ENCODE data around the gene KCNK13. TPM values are rescaled to one million over a fixed set of nuclear protein-coding genes. Genes with fewer than 3 reads are reported as not detected.

KCNK13 gene
- total RNA-seq, 2 donors from 2014 or later: 0.15 to 0.32 TPM

DNA sequence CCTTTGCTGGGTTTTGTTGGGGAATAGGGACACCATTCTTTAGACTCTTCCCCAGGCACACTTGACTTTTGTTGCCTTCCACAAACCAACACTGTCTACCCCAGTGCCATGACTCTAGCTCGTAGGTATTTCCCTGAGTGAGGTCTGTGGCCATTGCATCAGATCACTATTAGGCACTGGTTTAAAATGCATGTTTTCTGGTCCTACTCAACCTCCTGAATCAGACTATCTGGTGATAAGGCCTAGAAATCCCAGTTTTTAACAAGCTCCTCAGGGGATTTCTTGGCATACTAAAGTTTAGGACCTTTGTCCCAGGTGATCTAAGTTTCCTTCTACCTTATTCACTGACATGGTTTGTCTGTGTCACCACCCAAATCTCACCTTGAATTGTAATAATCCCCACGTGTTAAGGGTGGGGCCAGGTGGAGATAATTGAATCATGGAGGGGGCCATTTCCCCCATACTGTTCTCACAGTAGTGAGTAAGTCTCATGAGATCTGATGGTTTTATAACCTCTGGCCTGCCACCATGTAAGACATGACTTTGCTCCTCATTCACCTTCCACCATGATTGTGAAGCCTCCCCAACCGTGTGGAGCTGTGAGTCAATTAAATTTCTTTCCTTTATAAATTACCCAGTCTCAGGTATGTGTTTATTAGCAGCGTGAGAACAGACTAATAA is 106.8 kb downstream of the KCNK13 start:
- H3K4me1 ChIP-seq: no peaks in the 10 kb centered on the region
- no peaks in the 10 kb centered on the region for H3K27me3 ChIP-seq
- H3K27ac ChIP-seq: no peak overlapping the region
- DNase-seq: no peak
- no peaks in the 10 kb centered on the region for H3K9me3 ChIP-seq
- H3K36me3 ChIP-seq: no peaks in the 10 kb centered on the region
- intact Hi-C loops (cut with DNase I): no loop called here
- H3K9ac ChIP-seq (ENCODE audit: low read depth in 2 of 2, low read length in 2 of 2): no peak overlapping the region
- TF ChIP-seq, protein P1, sequence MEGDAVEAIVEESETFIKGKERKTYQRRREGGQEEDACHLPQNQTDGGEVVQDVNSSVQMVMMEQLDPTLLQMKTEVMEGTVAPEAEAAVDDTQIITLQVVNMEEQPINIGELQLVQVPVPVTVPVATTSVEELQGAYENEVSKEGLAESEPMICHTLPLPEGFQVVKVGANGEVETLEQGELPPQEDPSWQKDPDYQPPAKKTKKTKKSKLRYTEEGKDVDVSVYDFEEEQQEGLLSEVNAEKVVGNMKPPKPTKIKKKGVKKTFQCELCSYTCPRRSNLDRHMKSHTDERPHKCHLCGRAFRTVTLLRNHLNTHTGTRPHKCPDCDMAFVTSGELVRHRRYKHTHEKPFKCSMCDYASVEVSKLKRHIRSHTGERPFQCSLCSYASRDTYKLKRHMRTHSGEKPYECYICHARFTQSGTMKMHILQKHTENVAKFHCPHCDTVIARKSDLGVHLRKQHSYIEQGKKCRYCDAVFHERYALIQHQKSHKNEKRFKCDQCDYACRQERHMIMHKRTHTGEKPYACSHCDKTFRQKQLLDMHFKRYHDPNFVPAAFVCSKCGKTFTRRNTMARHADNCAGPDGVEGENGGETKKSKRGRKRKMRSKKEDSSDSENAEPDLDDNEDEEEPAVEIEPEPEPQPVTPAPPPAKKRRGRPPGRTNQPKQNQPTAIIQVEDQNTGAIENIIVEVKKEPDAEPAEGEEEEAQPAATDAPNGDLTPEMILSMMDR (IDR thresholded peaks at IDR 0.05): no peak
- no peak overlapping the region for H3K4me3 ChIP-seq

DNA sequence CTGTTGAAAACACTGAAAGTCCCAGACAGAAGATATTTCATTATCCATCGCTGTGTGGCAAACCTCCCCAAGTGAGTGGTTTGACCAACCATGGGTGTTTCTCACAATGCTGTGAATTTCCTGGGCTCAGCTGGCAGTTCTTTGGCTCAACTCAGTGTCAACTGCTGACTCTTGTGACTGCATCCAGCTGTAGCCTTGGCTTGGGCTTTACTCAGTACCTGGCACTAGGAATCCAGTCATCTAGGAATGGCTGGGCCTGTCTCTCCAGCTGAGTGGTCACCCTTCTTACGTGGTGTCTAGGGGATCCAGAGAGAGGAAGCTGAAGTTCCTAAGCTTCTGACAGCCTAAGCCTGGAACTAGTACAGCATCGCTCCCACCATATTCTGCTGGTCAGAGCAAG is 113.8 kb downstream of the KCNK13 start:
- H3K4me3 ChIP-seq: no peak overlapping the region
- no peaks in the 10 kb centered on the region for H3K27me3 ChIP-seq
- no peaks in the 10 kb centered on the region for H3K36me3 ChIP-seq
- H3K27ac ChIP-seq: no peak overlapping the region
- no peaks in the 10 kb centered on the region for H3K9me3 ChIP-seq
- TF ChIP-seq, protein P1 (IDR thresholded peaks at IDR 0.05): no peak
- intact Hi-C loops (cut with DNase I): no loop called here
- DNase-seq: no peak
- no peaks in the 10 kb centered on the region for H3K4me1 ChIP-seq
- H3K9ac ChIP-seq (ENCODE audit: low read depth in 2 of 2, low read length in 2 of 2): no peak overlapping the region

DNA sequence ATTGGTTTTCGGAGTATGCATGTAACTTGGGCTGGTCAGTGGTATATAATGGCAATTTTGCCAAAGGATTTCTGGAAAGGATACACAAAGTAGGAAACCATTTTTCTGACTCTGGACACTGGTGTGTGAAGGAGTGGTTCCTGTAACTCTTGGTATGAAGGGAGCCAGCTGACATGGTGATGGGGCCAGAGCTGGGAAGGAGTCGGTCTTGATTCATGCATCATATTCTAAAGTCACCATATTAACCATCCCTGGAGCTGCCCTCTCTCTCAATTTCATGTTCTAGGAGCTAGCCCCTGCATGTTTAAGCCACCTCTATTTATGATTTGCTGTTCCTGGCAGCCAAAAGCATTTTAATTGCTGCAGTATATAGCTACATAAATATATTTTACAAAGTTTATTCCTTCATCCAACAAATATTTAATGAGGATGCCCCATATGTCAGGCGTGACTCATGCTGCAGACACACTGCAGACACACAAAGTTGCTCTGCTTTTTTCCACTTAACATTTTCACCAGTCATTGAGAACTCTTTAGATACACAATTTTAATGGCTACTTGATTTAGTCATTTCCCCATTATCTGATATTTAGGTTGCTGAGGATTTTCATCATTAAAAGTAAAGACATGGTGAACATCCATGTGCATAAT is 115.9 kb downstream of the KCNK13 start:
- TF ChIP-seq, protein P1 (IDR thresholded peaks at IDR 0.05): no peak
- Histone ChIP-seq H3K9me3 (no peaks in the 10 kb centered on the region), H3K9ac (ENCODE audit: low read depth in 2 of 2, low read length in 2 of 2) (no peak overlapping the region), H3K27ac (no peak overlapping the region), H3K4me3 (no peak overlapping the region), H3K4me1 (no peaks in the 10 kb centered on the region), H3K27me3 (no peaks in the 10 kb centered on the region), H3K36me3 (no peaks in the 10 kb centered on the region)
- no peak for DNase-seq
- intact Hi-C loops (cut with DNase I): no loop called here

DNA sequence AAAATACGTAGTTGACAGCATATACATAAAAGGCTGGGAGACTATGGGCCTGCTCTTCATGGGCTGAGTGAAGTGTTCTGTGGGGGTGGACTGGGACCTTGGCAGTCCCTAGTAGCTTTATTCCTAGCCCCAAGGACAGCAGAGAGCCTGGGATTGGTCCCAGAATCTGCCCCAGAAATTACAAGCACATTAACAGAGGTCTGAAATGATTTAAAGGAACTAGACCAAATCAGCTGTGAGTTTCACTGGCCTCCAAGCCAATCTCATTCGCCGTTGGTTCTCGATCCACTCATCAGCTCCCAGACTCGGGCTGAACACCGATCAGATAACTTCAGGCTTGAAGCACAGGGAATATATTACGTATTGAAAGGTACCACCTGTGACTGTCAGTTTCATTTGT is 117.6 kb downstream of the KCNK13 start:
- no peaks in the 10 kb centered on the region for H3K9me3 ChIP-seq
- no peak for DNase-seq
- no peak overlapping the region for H3K9ac ChIP-seq (ENCODE audit: low read depth in 2 of 2, low read length in 2 of 2)
- H3K36me3 ChIP-seq: no peaks in the 10 kb centered on the region
- intact Hi-C loops (cut with DNase I): no loop called here
- no peaks in the 10 kb centered on the region for H3K27me3 ChIP-seq
- H3K27ac ChIP-seq: no peak overlapping the region
- TF ChIP-seq, protein P1 (IDR thresholded peaks at IDR 0.05): no peak
- H3K4me1 ChIP-seq: no peaks in the 10 kb centered on the region
- no peak overlapping the region for H3K4me3 ChIP-seq

DNA sequence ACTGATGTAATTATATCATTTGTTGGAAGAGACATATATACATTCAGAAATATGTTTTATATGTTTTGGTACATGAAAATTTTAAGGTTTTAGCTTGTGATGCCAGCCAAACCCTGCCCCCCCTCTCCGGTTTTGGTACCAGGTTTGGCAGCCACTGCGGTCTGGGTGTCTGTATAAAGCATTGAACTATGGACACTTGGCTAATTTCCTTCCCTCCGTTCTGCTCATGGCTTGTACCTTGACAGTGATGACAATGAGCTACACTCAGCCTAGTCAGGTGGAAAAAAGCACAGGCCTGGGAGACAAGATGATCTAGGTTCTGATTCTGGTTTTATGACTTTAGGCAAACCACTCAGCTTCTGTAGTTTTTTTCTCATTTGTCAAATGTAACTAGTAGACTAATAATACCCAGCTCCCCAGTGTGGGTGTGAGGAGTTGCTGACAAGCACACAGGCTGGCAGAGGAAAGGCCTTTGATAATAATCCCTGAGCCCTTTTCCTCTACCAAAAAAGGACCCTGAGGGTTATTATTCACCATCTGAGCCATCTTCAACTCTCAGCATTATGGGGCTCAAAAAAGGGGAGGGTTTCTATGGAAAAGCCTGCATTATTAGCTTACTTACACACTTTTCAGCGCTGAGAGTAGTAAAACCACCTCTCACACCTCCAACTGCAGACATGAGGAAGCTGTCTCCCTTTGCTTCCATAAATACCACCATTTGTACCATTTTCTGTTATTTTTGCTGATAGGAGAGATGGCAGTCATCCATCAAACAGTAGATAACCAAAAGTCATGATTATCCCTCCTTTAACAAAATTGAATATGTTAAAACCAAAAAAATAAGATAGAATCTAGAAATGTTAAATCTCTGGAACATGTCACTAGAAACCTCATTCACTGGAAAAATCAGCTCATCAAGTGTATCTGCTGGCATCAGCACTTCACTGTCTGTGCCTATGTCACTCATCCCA is 118.3 kb downstream of the KCNK13 start:
- TF ChIP-seq, protein P1 (IDR thresholded peaks at IDR 0.05): no peak
- Histone ChIP-seq H3K9me3 (no peaks in the 10 kb centered on the region), H3K27ac (no peak overlapping the region), H3K36me3 (no peaks in the 10 kb centered on the region), H3K4me1 (no peaks in the 10 kb centered on the region), H3K4me3 (no peak overlapping the region), H3K9ac (ENCODE audit: low read depth in 2 of 2, low read length in 2 of 2) (no peak overlapping the region), H3K27me3 (no peaks in the 10 kb centered on the region)
- DNase-seq: no peak
- intact Hi-C loops (cut with DNase I): no loop called here
